Activated CD4-positive, CD25-positive, alpha-beta regulatory T cell (primary cell): ENCODE measurements around the gene SPG11.
"Not testable (repeated sequence)": the region's sequence is repeated elsewhere in the genome, so short reads cannot be mapped to it uniquely, and the experiment has no call there.

Experiments
- DNase-seq, 4 experiments: peaks; one replicate each; lab custom pipeline; 2025; lab: John Stamatoyannopoulos, UW

SPG11 gene

DNA sequence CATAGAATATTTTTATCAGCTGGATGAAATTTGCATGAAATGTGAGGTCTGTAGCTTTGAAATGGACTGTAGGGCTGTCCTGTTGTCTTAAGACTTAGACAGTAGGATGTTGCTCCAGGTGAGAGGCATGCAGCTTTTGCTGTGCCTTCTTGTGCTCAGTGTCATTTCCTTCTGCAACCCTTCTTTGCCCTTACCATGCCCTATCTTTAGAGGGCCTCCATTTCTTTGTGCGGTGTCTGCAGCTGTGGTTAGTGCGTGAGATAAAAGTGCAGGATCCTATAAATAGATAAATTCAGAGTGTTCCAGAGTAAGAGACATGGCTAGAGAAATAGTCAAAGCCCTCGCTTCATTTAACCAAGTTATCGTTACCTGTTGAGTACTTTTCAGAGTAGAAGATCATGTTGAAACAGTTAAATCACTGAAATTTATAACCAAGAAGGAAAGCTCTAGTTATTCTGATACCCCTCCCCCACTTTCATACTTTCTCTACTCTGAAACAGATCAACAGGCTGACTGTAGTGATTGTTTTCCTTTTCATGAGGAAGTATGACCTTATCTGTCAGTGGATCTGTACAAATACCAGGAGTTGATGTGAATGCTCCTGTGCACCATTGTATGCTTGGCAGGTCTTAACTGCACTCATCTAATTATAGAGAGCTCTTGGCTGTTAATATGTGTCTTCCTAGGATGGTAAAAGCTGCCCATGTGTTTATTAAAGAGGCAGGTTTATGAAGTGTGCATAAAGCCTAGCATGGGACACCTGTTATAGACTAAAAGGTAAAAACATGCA lies 108.3 kb downstream of the SPG11 start:
- DNase-seq: no peak

DNA sequence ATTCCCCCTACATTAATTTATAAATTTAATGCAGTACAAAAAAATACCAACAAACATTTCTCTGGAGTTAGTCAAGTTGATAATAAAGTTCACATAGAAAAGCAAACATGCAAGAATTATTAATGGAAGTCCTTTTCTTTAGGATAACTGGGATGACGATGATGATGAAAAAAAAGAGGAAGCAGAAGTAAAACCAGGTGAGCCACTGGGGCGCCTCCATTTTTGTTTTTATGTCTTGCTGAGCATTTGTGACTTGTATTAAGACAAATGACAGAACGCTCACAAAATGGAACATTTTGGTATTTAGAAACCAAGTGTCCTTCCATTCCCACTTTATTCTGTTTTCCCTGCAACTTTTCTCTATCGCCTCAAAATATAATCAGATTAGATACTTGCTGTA lies 112.7 kb downstream of the SPG11 start:
- no peak for DNase-seq

GRCh38 chr15:44550256-44550655 lies 113.2 kb downstream of the SPG11 start:
- no peak for DNase-seq

GRCh38 chr15:44549152-44549551 lies 114.3 kb downstream of the SPG11 start:
- DNase-seq: not testable (repeated sequence)

GRCh38 chr15:44545913-44546802 lies 117.3 kb downstream of the SPG11 start:
- DNase-seq: peak in 3 of 4 experiments; percentile 1 to 20 (median 8)

DNA sequence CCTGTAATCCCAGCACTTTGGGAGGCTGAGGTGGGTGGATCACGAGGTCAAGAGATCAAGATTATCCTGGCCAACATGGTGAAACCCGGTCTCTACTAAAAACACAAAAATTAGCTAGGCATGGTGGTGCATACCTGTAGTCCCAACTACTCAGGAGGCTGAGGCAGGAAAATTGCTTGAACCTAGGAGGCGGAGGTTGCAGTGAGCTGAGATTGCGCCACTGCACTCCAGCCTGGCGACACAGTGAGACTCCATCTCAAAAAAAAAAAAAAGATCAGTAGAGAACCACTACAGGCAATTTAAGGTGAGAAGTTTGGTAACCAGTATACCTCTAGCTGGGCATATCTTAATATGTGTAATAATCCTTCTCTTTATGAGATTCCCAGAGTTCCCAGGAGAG lies 118.7 kb downstream of the SPG11 start:
- DNase-seq: not testable (repeated sequence)

GRCh38 chr15:44542596-44542995 lies 120.9 kb downstream of the SPG11 start:
- DNase-seq: no peak

DNA sequence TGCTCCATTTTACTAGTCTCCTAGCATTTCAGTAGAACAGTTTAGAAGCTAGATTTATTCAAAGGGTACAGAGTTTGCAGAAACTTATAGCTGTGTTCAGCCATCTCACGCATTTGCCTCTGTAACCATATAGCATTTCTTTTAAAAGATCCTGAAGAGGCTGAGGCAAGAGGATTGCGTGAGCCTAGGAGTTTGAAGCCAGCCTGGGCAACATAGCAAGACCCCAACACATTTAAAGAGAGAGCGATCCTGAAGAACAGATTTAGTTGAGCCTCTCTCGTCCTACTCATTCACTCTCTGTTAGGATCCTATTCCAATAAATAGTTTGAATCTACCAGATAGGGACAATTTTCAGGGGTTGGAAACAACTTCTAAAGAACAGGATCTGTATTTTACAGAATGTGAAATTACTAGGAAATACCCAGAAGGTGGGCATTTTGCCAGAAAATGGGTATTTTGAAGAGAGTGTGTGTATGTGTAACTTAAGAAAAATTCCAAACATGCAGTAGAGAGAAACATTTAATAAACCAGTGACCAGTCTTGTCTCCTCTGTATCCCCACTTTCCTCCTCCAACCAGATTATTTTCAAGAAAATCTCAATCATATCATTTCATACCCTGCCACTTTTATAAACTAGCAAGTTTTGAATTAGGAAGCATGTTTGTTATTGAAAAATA lies 122.0 kb downstream of the SPG11 start:
- DNase-seq: no peak

DNA sequence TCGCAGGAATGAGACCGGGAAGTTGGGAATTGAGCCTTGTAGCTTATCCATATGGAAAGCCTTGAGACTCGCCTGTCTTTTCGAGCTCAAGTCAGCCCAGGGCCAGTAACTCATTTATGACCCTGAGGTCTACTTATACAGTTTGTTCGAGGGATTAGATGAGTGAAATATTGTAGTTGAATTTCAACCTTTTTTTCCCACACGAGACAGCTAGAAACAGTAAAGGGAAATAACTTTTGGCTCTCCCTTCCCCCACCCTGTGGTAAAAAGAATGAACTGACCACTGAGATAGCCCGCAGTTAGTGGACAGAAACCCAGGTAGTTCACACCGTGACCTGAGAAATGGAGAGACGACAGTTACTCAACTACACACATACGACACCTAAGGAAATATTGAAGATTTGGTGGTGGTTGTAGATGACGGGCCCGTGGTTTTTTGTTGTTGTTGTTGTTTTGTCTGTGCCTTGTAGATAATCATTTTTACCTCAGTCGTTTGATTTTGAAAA lies 125.7 kb downstream of the SPG11 start:
- DNase-seq: no peak

DNA sequence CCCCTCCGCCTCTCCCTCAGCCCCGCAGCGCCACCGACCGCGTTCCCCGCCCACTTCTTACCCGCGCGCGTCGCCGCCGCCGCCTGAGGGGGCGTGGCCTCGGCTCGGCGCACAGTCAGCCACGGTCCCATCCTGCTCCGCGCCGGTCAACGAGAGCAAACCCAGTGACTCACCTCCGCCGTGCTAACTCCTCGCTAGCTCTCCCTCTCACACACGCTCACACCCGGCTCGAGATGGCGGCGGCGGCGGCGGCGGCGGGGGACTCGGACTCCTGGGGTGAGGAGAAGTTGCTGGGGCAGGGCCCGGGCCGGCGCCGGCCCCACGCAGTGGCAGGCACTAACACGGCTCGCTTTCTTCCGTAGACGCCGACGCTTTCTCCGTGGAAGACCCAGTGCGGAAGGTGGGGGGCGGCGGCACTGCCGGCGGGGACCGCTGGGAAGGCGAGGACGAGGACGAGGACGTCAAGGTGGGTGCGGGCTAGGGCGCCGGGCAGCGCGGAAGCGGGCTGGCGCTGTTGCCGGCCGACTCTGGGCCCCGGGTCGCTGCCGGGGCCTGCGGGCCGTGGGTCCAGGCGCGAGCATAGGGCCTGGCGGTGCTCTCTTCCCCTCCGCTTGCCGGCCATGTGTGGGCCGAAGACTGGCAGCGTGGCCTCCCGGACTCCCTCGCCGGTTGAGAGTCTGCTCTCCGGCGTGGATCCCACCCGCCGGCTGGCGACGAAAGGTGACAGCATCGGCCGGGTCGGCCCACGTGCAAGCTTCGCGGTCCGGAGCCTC lies 126.3 kb downstream of the SPG11 start, which contains the start of gene EIF3J:
Gene EIF3J (plus strand): TSS at position 186 of the 773 bp plus-strand sequence. CDS start 48 bp downstream, at position 234.
- DNase-seq: peak; percentile 84 to 93 (median 88)

- peak in 2 of 4 experiments; percentile 63 to 79 for DNase-seq
Measured at GRCh38 chr15:44536302-44536961, 127.0 kb downstream of the SPG11 start.

DNA sequence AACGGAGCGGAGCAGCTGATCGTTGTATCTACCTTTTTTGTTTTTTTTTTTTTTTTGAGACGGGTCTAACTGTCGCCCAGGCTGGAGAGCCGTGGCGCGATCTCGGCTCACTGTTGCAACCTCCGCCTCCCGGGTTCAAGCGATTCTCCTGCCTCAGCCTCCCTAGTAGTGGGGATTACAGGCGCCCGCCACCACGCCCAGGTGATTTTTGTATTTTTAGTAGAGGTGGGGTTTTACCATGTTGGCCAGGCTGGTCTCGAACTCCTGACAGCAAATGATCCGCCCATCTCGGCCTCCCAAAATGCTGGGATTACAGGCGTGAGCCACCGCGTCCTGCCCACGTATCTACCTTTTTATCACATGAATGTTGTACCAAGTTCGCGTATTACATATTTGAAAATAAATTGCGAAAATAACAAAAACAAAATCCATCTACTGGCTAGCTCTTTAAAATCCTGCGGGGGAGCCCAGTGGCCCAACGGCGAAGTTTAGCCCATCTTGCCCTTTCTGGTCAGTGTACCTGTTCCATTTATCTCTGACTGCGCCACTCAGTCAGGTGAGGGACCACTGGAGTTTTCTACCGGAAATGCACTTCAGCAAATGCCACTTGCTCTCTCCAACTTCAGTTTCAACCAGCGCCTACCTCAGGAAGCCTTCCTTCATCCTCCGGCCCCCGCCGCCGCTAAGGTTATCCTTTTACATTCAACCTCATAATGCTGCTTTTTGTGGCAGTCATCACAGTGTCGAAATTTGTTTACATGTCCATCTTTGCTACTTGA lies 127.8 kb downstream of the SPG11 start:
- DNase-seq: peak in 1 of 4 experiments; percentile 9

GRCh38 chr15:44535092-44535491 lies 128.4 kb downstream of the SPG11 start:
- DNase-seq: no peak

GRCh38 chr15:44532689-44533088 lies 130.8 kb downstream of the SPG11 start:
- no peak for DNase-seq

GRCh38 chr15:44532275-44532674 lies 131.2 kb downstream of the SPG11 start:
- DNase-seq: not testable (repeated sequence)

DNA sequence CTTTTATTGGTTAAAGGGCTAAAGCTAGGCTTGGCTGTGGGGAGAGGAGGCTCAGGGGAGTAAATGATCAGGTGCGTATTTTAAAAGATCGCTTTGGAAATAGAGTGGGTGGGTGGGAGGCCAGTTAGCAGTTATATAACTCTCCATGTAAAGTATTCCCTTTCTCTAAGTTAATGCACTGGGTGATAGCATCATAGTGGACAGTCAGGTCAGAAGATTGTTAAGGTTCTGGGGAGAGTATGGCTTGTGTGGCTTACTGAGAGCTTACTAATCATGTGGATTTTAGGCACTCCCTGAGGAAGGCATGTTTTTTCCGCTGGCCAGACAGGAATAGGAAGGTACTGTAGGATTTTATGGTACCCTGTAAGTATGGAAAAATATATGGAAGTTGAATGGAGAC lies 132.8 kb downstream of the SPG11 start:
- DNase-seq: no peak

GRCh38 chr15:44529864-44530604 lies 133.4 kb downstream of the SPG11 start:
- no peak for DNase-seq

- no peak for DNase-seq
Measured at GRCh38 chr15:44527241-44527640, 136.2 kb downstream of the SPG11 start.

GRCh38 chr15:44525018-44525417 lies 138.4 kb downstream of the SPG11 start:
- no peak for DNase-seq
